Activated T-cell treated with anti-CD3 and anti-CD28 coated beads, Interleukin-2, amount 50 U/mL, for 72 hours (primary cell): Measurements from ENCODE around the gene GDI2. TPM values are rescaled to one million over a fixed set of nuclear protein-coding genes. Genes with fewer than 3 reads are reported as not detected.
A peak's percentile ranks its signal among the peaks of the same experiment; 100 is the strongest.

Experiments
- ATAC-seq, 2 donors: fragments of 150-1000 bp; cut with Tn5 transposase; replicated peaks in 1 of 2; 2 replicates each; pipeline ENCODE4 v1.10.0; 2021; ENCODE audit warnings: moderate library complexity in 2 of 2, mild to moderate bottlenecking in 1 of 2
- DNase-seq, 2 donors: peaks; one replicate each; pipeline ENCODE4 v3.0.0; 2021 to 2022; ENCODE audit warnings: mixed read lengths in 1 of 2
- H3K27ac Mint-ChIP-seq: one replicate; pipeline ENCODE4 v1.8.0; 2022; ENCODE audit warnings: mild to moderate bottlenecking, moderate library complexity, mixed read lengths
- H3K27me3 Mint-ChIP-seq: one replicate; pipeline ENCODE4 v1.8.0; 2022; ENCODE audit warnings: low read depth, mixed read lengths
- H3K36me3 Mint-ChIP-seq, 2 donors: one replicate each; pipeline ENCODE4 v1.8.0; 2022; ENCODE audit warnings: mixed read lengths in 2 of 2, mild to moderate bottlenecking in 1 of 2; ENCODE audit not compliant: insufficient read depth in 2 of 2
- H3K4me1 Mint-ChIP-seq: one replicate; pipeline ENCODE4 v1.8.0; 2022; ENCODE audit warnings: low read depth, mixed read lengths
- H3K4me3 Mint-ChIP-seq, 2 donors: one replicate each; pipeline ENCODE4 v1.8.0; 2022; ENCODE audit warnings: mild to moderate bottlenecking in 2 of 2, mixed read lengths in 2 of 2, moderate library complexity in 2 of 2
- H3K9me3 Mint-ChIP-seq, 2 donors: one replicate each; pipeline ENCODE4 v1.8.0; 2022; ENCODE audit warnings: mixed read lengths in 2 of 2
- total RNA-seq, 2 donors: library from RNA; stranded (reverse); gene quantifications; one replicate each; pipeline ENCODE4 v1.2.3, GENCODE V29; 2022

GDI2 gene
- total RNA-seq, 2 donors from 2014 or later = 275 to 309 TPM

- Mint-ChIP-seq H3K4me3 (no peak overlapping the region), H3K27me3 (no peaks in the 10 kb centered on the region), H3K36me3 (peaks cover 10 to 23% of the 10 kb centered on the region in 2 donors), H3K9me3 (no peaks in the 10 kb centered on the region), H3K4me1 (peaks cover 15% of the 10 kb centered on the region), H3K27ac (no peak overlapping the region)
- ATAC-seq = no peak
- DNase-seq = no peak
These were observed 68.4 kb downstream of the GDI2 start for GRCh38 chr10:5744849-5745248.

- Mint-ChIP-seq H3K36me3 (peaks cover 10 to 28% of the 10 kb centered on the region in 2 donors), H3K4me3 (no peak overlapping the region), H3K27ac (no peak overlapping the region), H3K9me3 (no peaks in the 10 kb centered on the region), H3K27me3 (no peaks in the 10 kb centered on the region), H3K4me1 (peaks cover 15% of the 10 kb centered on the region)
- no peak for DNase-seq
- no peak for ATAC-seq
These were observed 69.5 kb downstream of the GDI2 start for GRCh38 chr10:5743736-5744135.

- DNase-seq = no peak
- no peaks in the 10 kb centered on the region for H3K9me3 Mint-ChIP-seq
- H3K36me3 Mint-ChIP-seq = peaks cover 8 to 29% of the 10 kb centered on the region in 2 donors
- no peak overlapping the region for H3K27ac Mint-ChIP-seq
- H3K4me1 Mint-ChIP-seq = peaks cover 15% of the 10 kb centered on the region
- no peak for ATAC-seq
- no peaks in the 10 kb centered on the region for H3K27me3 Mint-ChIP-seq
- no peak overlapping the region for H3K4me3 Mint-ChIP-seq
These were observed 71.1 kb downstream of the GDI2 start for GRCh38 chr10:5742116-5742515.

- no peak overlapping the region for H3K4me3 Mint-ChIP-seq
- H3K9me3 Mint-ChIP-seq = no peaks in the 10 kb centered on the region
- DNase-seq (no peak), ATAC-seq (no peak)
- peaks cover 7 to 26% of the 10 kb centered on the region in 2 donors for H3K36me3 Mint-ChIP-seq
- peaks cover 15% of the 10 kb centered on the region for H3K4me1 Mint-ChIP-seq
- H3K27me3 Mint-ChIP-seq = no peaks in the 10 kb centered on the region
- peak overlapping the region; percentile 41 for H3K27ac Mint-ChIP-seq
These were observed 72.0 kb downstream of the GDI2 start for GRCh38 chr10:5741276-5741675.

GRCh38 chr10:5738427-5738826, 74.8 kb downstream of the GDI2 start:
- Mint-ChIP-seq H3K9me3 (no peaks in the 10 kb centered on the region), H3K4me3 (no peak overlapping the region), H3K36me3 (peaks cover 7 to 24% of the 10 kb centered on the region in 2 donors), H3K4me1 (peaks cover 28% of the 10 kb centered on the region), H3K27ac (no peak overlapping the region), H3K27me3 (no peaks in the 10 kb centered on the region)
- DNase-seq (no peak), ATAC-seq (no peak)

GRCh38 chr10:5737352-5737751, 75.9 kb downstream of the GDI2 start:
- no peak for ATAC-seq
- no peak overlapping the region for H3K4me3 Mint-ChIP-seq
- DNase-seq = no peak
- peaks cover 39% of the 10 kb centered on the region for H3K4me1 Mint-ChIP-seq
- H3K36me3 Mint-ChIP-seq = peaks cover 7 to 27% of the 10 kb centered on the region in 2 donors
- H3K27ac Mint-ChIP-seq = peak overlapping the region; percentile 13
- no peaks in the 10 kb centered on the region for H3K27me3 Mint-ChIP-seq
- H3K9me3 Mint-ChIP-seq = no peaks in the 10 kb centered on the region

GRCh38 chr10:5736591-5736990, 76.6 kb downstream of the GDI2 start:
- peak overlapping the region; percentile 22 for H3K27ac Mint-ChIP-seq
- peaks cover 46% of the 10 kb centered on the region for H3K4me1 Mint-ChIP-seq
- peaks cover 7 to 27% of the 10 kb centered on the region in 2 donors for H3K36me3 Mint-ChIP-seq
- ATAC-seq (no peak), DNase-seq (no peak)
- no peaks in the 10 kb centered on the region for H3K9me3 Mint-ChIP-seq
- no peaks in the 10 kb centered on the region for H3K27me3 Mint-ChIP-seq
- H3K4me3 Mint-ChIP-seq = no peak overlapping the region

GRCh38 chr10:5735119-5735518, 78.1 kb downstream of the GDI2 start:
- peaks cover 47% of the 10 kb centered on the region for H3K4me1 Mint-ChIP-seq
- no peak overlapping the region for H3K4me3 Mint-ChIP-seq
- peaks cover 4 to 28% of the 10 kb centered on the region in 2 donors for H3K36me3 Mint-ChIP-seq
- H3K27ac Mint-ChIP-seq = peak overlapping the region; percentile 65
- no peaks in the 10 kb centered on the region for H3K27me3 Mint-ChIP-seq
- DNase-seq = no peak
- no peaks in the 10 kb centered on the region for H3K9me3 Mint-ChIP-seq
- no peak for ATAC-seq

GRCh38 chr10:5732141-5732540, 81.1 kb downstream of the GDI2 start:
- Mint-ChIP-seq H3K4me1 (peaks cover 52% of the 10 kb centered on the region), H3K36me3 (peaks cover 4 to 30% of the 10 kb centered on the region in 2 donors), H3K4me3 (peak overlapping the region in 1 of 2 donors; percentile 10), H3K27ac (peak overlapping the region; percentile 48), H3K27me3 (no peaks in the 10 kb centered on the region), H3K9me3 (no peaks in the 10 kb centered on the region)
- DNase-seq (no peak), ATAC-seq (no peak)

GRCh38 chr10:5731559-5731958, 81.7 kb downstream of the GDI2 start:
- Mint-ChIP-seq H3K9me3 (no peaks in the 10 kb centered on the region), H3K36me3 (peaks cover 3 to 30% of the 10 kb centered on the region in 2 donors), H3K27ac (peak overlapping the region; percentile 48), H3K4me1 (peaks cover 52% of the 10 kb centered on the region), H3K4me3 (peak overlapping the region; percentile 10 to 11), H3K27me3 (no peaks in the 10 kb centered on the region)
- no peak for DNase-seq
- peak; percentile 60 to 73 for ATAC-seq

GRCh38 chr10:5730766-5731165, 82.5 kb downstream of the GDI2 start:
- Mint-ChIP-seq H3K27ac (peak overlapping the region; percentile 95), H3K4me3 (peak overlapping the region; percentile 46 to 73), H3K27me3 (no peaks in the 10 kb centered on the region), H3K9me3 (no peaks in the 10 kb centered on the region), H3K4me1 (peaks cover 52% of the 10 kb centered on the region), H3K36me3 (peaks cover 2 to 31% of the 10 kb centered on the region in 2 donors)
- DNase-seq = no peak
- ATAC-seq = no peak

GRCh38 chr10:5723692-5724091, 89.5 kb downstream of the GDI2 start:
- H3K4me3 Mint-ChIP-seq = no peak overlapping the region
- no peak for DNase-seq
- H3K27ac Mint-ChIP-seq = peak overlapping the region; percentile 47
- ATAC-seq = no peak
- peaks cover 3 to 16% of the 10 kb centered on the region in 2 donors for H3K36me3 Mint-ChIP-seq
- peaks cover 17% of the 10 kb centered on the region for H3K4me1 Mint-ChIP-seq
- no peaks in the 10 kb centered on the region for H3K9me3 Mint-ChIP-seq
- no peaks in the 10 kb centered on the region for H3K27me3 Mint-ChIP-seq

GRCh38 chr10:5720182-5720581, 93.1 kb downstream of the GDI2 start:
- H3K4me3 Mint-ChIP-seq = no peak overlapping the region
- no peaks in the 10 kb centered on the region for H3K9me3 Mint-ChIP-seq
- no peaks in the 10 kb centered on the region for H3K27me3 Mint-ChIP-seq
- DNase-seq = no peak
- ATAC-seq = no peak
- H3K27ac Mint-ChIP-seq = no peak overlapping the region
- peaks cover 17% of the 10 kb centered on the region for H3K4me1 Mint-ChIP-seq
- peaks cover 3 to 7% of the 10 kb centered on the region in 2 donors for H3K36me3 Mint-ChIP-seq

- Mint-ChIP-seq H3K27me3 (no peaks in the 10 kb centered on the region), H3K9me3 (no peaks in the 10 kb centered on the region), H3K4me1 (peaks cover 17% of the 10 kb centered on the region), H3K36me3 (peaks cover 3 to 4% of the 10 kb centered on the region in 2 donors), H3K4me3 (no peak overlapping the region), H3K27ac (peak overlapping the region; percentile 28)
- no peak for ATAC-seq
- DNase-seq = no peak
These were observed 93.7 kb downstream of the GDI2 start for GRCh38 chr10:5719546-5719945.
